GM08714 (cell line): ENCODE measurements around the gene SHROOM3.

ENCODE experiments used
- H3K4me3 ChIP-seq: fragments of 200-500 bp; sonication (Bioruptor generic); 2 replicates; pipeline ENCODE4 v1.5.1; 2014; ENCODE audit warnings: mild to moderate bottlenecking, low read length, inconsistent platforms
- ZNF274 ChIP-seq: IDR thresholded peaks from 2 replicates; pipeline ENCODE4 v1.6.1; 2012; ENCODE audit warnings: mild to moderate bottlenecking, low read depth, low read length

The SHROOM3 gene

DNA sequence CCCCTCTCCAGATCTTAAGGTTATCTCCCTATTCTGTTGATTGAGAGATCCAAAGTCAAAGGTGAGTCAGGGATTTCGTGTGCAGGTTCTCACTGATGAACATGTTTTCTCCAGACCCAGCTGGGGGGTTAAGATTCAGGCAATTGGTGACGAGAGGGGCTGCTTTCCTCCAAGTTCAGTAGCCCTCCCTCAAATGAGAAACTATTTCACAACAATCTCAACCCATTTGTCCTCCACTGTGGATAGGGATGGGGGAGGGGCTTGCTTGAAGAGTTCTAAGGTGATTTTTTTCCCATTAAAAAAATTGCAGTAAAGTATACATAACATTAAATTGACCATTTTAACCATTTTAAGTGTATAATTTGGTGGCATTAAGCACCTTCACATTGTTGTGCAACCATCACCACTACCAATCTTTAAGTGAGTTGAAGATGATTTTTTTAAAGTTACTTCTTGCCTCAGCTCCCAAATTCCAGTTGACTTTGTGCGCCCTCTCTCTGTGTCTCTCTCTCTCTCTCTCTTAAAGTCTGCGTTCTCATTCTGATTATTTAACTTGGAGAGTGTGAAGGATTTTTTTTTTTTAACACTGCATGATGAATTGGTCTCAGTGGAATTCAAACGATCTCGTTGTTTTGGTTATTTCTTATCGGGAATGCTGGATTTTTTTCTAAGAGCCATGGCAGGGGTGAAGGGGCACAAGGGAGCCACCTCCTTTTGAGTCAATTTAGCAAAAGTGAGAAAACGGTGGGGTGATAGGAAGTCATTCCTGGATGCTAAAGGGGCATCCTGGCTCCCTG lies 175.9 kb downstream of the SHROOM3 start:
- H3K4me3 ChIP-seq: no peak overlapping the region
- no peak for TF ChIP-seq ZNF274

DNA sequence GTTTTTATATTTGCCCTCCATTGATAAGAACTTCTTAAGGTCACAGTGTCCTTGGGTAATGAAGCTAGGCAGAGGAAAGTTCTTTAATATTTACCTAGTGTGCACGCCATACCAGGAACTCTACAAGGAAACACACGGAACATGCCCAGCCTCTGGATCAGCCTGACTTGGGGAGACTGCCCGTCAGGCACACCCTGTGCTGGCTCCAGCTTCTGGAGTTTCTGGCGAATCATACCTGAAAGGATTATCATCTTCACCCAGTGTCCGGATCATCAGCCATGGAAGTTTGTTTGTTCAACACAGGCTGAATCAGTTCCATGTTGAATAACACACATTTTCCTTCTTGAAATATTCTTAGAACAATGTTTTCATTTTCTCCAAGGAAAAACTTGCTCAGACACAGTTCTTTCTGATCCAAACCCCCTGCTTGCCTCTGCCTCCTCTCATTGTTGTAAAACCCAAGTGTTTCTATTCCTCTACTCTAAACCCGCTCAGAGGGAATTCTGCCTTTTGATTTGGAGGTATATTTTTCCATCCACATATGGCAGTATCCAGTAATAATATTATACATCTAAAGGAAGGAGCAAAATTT lies 176.7 kb downstream of the SHROOM3 start:
- TF ChIP-seq ZNF274: no peak
- no peak overlapping the region for H3K4me3 ChIP-seq

- no peak overlapping the region for H3K4me3 ChIP-seq
- no peak for TF ChIP-seq ZNF274
Measured at GRCh38 chr4:76614589-76614988, 179.6 kb downstream of the SHROOM3 start.

DNA sequence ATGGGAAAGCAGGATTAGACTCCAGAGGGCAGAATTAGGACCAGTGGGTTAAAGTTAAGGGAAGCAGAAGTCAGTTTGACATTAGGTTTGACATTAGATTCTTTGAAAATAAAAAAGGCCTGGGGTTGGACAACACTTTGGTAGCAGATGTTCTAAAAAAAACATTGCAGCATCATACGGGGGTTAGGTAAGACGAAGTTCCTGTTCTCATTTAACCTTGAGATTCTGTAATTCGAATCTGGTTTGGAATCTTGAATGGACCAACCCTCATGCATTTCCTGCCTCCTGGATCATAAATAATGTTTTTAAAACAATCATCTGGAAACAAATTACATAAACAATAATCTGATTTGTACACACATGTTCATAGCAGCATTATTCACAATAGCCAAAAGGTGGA lies 181.0 kb downstream of the SHROOM3 start:
- no peak overlapping the region for H3K4me3 ChIP-seq
- no peak for TF ChIP-seq ZNF274

DNA sequence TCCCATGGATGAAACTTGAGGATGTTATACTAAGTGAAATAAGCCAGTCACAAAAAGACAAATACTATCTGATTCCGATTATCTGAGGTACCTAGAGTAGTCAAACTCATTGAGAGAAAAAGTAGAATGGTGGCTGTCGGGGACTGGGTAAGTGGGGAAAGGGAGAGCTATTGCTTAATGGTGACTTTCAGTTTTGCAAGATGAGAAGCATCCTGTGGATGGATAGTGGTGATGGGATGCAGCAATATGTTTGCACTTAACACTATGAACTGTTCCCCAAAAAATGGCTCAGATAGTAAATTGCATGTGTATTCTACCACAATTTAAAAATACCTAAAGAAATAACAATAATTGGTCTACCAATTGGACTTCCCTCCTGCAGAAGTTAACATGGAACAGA lies 181.5 kb downstream of the SHROOM3 start:
- no peak for TF ChIP-seq ZNF274
- no peak overlapping the region for H3K4me3 ChIP-seq

DNA sequence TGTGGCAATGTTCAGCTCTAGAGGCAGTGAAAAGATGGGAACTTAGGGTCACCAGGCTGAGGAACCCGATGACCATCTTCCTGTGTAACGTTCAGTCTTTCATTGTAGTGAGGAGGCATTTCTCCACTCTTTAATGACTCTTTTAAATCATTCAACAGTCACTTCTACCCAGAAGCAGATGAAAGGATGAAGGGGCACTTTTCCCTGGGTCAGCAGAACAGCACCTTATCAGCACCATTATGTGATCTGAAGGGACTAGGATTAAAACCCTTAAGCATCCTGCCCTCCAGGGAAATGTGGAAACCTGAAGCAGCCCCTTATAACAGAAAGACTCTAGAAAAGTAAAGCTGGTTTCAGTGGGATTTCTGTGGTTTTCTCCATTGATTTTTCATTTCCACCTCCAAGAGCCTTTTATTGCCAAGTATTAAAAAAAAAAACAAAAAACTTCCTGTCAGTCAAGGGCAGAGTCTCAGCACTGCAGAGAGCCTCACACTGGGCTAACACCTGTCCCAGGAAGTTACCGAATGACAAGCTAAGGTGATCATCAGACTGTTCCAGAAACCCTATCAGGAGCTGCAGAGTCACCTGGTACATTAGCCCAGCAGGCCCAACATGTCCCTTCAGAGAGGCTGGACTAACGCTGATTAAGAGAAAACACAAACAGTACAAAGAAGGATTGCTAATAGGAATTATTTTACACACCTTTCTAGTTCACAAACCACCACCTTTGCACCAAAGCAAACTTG lies 185.9 kb downstream of the SHROOM3 start:
- TF ChIP-seq ZNF274: no peak

DNA sequence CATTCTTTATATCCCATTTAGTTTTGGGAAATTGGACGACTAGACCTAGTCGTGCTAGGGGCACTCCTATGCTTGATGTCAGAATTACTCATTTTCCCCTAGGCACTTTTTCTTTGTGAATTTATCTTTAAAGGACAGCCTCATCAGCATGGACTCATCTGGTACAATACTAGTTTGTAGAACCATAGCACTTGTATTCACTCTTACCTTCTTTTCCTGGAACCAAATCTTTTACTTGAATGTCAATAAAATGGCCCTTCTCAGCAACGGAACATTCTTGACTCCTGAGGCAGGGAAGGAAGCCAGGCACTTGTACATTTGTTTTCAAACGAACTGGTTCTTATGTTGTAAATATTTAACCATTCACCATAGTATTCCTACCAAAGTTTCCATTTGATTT lies 187.1 kb downstream of the SHROOM3 start:
- H3K4me3 ChIP-seq: no peak overlapping the region
- TF ChIP-seq ZNF274: no peak

More for the DNA sequence above, 185.9 kb downstream of the SHROOM3 start:
- H3K4me3 ChIP-seq: no peak overlapping the region

GRCh38 chr4:76622717-76623116 lies 187.7 kb downstream of the SHROOM3 start:
- no peak overlapping the region for H3K4me3 ChIP-seq
- TF ChIP-seq ZNF274: no peak

GRCh38 chr4:76623217-76624045 lies 188.4 kb downstream of the SHROOM3 start:
- no peak for TF ChIP-seq ZNF274
- H3K4me3 ChIP-seq: no peak overlapping the region

DNA sequence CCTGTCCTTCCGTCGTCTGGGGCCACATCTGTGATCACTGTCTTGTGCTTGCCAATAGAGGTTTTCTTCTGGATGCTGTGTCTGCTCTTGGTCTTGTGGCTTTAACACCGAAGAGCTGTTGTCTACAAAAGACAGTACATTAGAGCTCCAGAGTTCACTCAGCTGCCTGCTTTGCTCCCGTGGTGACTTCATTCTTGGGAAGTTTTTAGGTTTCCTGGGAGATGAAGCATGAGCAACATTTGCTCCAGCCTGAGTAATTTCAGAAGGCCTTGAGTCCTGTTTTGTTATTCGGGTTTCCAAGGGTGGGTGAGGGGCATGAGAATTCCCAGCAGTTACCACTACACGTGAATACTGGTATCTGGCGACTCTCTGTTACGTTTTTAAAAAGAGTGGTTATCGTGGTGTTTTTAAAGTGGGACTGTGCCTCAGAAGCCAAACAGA lies 189.2 kb downstream of the SHROOM3 start:
- no peak for TF ChIP-seq ZNF274
- no peak overlapping the region for H3K4me3 ChIP-seq

DNA sequence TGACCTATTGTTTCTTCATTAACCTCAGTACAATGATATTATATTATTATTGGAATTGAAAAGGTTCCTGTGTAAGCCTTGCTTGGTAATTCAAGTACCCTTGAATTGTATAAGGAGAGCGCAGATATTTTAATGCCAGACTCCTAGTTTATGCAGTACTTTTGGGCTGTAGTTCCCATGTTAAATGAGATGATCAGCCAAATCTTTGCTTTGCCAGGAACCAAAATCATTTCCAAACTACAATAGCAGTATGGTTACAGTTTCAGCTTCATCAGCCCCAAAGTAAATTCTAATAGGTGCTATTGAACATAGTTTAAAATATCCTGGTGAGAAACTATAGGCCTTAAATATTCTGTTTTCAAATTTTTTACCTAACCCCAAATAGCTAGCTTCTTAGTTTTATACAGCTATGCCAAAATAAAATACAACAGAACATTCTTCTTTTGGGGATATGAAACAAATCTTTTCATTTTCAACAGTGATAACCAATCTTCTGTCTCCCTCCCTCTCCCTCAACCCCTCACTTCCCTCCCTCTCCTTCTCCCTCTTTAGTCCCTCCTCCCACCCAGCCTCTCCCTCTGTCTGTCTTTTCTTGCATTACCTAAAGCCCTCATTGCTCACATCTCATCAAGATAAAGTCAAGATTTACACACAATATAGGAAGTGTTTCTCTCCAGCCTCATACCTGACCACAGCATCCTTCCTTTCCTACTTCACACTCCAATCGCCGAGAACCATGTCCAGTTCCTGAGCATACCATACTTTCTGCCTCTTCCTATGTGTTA lies 190.1 kb downstream of the SHROOM3 start:
- TF ChIP-seq ZNF274: no peak
- H3K4me3 ChIP-seq: no peak overlapping the region

DNA sequence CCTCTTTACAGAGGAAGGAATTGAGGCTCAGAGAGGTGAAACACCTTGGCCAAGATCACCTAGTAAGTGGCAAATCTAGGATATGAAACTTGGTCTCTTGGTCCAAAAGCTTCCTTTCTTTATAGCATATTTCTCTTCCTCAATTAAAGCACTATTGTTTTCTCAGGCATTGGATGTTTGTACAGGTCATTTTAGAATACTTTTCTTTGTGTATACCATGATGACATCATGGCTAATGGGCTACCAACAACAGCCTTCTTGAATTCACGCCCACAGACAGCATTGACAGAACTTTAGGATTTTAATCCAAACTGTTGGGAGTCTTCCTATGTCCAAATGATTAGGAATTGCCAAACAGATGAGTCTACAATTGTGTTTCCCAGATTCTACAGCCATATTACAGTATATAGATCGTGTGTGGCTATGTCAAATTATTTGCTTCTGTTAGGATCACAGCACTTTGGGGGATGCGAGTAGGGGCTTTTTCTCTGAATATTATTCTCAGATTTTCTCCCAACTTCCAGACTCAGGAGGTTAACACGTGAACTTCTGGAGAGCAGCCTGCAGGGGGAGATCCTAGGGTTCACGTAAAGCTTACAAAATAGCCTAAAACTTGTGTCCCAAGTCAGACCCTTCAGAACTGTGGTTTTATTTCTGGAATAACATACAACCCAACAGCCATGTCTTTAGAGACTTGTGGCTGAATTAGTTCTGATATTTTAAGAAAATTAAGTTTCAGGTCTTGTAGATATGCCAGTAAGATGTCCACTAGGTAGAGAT lies 191.8 kb downstream of the SHROOM3 start:
- H3K4me3 ChIP-seq: no peak overlapping the region
- no peak for TF ChIP-seq ZNF274

DNA sequence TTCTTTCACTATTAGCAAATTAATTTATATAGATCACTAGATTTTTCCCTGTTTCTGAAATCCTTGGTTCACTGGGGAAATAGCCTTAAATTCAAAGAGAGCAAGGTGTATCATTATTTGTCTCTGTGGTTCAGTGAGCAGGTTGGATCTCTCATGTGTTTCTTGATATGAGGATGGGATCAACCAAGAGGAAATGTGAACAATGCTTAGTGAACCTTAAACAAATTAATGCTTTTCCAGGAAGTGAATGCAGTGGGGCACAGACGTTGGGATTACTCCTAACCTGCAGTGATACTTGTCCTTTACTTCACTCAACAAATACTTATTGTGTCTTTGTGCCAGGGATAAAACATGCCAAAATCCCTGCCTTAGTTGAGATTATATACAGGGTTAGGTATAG lies 193.2 kb downstream of the SHROOM3 start:
- no peak for TF ChIP-seq ZNF274
- no peak overlapping the region for H3K4me3 ChIP-seq
